ENCODE measurements around the gene IFITM10.
"Not testable (repeated sequence)": the region's sequence is repeated elsewhere in the genome, so short reads cannot be mapped to it uniquely, and the experiment has no call there.

Gene IFITM10

GRCh38 chr11:1691026-1691877 lies 59.1 kb downstream of the IFITM10 start:
- TF ChIP-seq CTCF (conservative IDR thresholded peaks at IDR 0.05) (no peak), ZFX (IDR thresholded peaks at IDR 0.05) (no peak)
- H3K27ac ChIP-seq = no peak overlapping the region

- TF ChIP-seq CTCF (conservative IDR thresholded peaks at IDR 0.05) = no peak
- no peak for TF ChIP-seq ZFX (IDR thresholded peaks at IDR 0.05)
- H3K27ac ChIP-seq = no peak overlapping the region
These were observed 60.0 kb downstream of the IFITM10 start for GRCh38 chr11:1690167-1691025.

GRCh38 chr11:1689250-1690166 lies 60.9 kb downstream of the IFITM10 start:
- not testable (repeated sequence) for H3K27ac ChIP-seq

GRCh38 chr11:1688336-1688947 lies 62.0 kb downstream of the IFITM10 start:
- not testable (repeated sequence) for H3K27ac ChIP-seq

GRCh38 chr11:1686220-1686619 lies 64.2 kb downstream of the IFITM10 start:
- H3K27ac ChIP-seq = not testable (repeated sequence)

GRCh38 chr11:1684886-1685874 lies 65.2 kb downstream of the IFITM10 start:
- H3K27ac ChIP-seq = not testable (repeated sequence)

GRCh38 chr11:1683904-1684572 lies 66.4 kb downstream of the IFITM10 start:
- not testable (repeated sequence) for H3K27ac ChIP-seq

GRCh38 chr11:1683216-1683615 lies 67.2 kb downstream of the IFITM10 start:
- not testable (repeated sequence) for H3K27ac ChIP-seq
